Measurements from ENCODE around the gene KRTAP2-2. TPM values are rescaled to one million over a fixed set of nuclear protein-coding genes. Genes with fewer than 3 reads are reported as not detected.

Gene KRTAP2-2
- total RNA-seq, 1 donor from 2014 or later, result not detected

GRCh38 chr17:41071606-41072360 lies 16.8 kb upstream of the KRTAP2-2 start:
- no peak for DNase-seq (ENCODE audit: low spot score)
- Mint-ChIP-seq H3K36me3 (no peaks in the 10 kb centered on the region), H3K27ac (no peak overlapping the region), H3K4me1 (no peaks in the 10 kb centered on the region), H3K4me3 (no peak overlapping the region), H3K27me3 (ENCODE audit: insufficient read depth, low read depth) (no peaks in the 10 kb centered on the region), H3K9me3 (no peaks in the 10 kb centered on the region)
- Histone ChIP-seq H3K9me3 (ENCODE audit: low read depth) (no peaks in the 10 kb centered on the region), H3K79me2 (ENCODE audit: low read depth) (no peaks in the 10 kb centered on the region), H3K4me3 (no peak overlapping the region), H3K9ac (no peak overlapping the region), H3K4me2 (no peak overlapping the region), H3K36me3 (no peaks in the 10 kb centered on the region), H2AFZ (replicated peaks) (no peak overlapping the region), H3K27ac (no peak overlapping the region), H4K20me1 (ENCODE audit: low read depth) (no peaks in the 10 kb centered on the region), H3K4me1 (no peaks in the 10 kb centered on the region), H3K27me3 (no peaks in the 10 kb centered on the region), H3F3A (ENCODE audit: low read depth) (no peaks in the 10 kb centered on the region)
- TF ChIP-seq EZH2 (IDR thresholded peaks at IDR 0.05) (no peak), CTCF (IDR thresholded peaks at IDR 0.05) (no peak), EZH2phosphoT487 (IDR thresholded peaks at IDR 0.05) (no peak)

GRCh38 chr17:41069031-41069430 lies 14.0 kb upstream of the KRTAP2-2 start:
- no peaks in the 10 kb centered on the region for H3F3A ChIP-seq (ENCODE audit: low read depth)
- H3K9me3 Mint-ChIP-seq, result no peaks in the 10 kb centered on the region
- no peaks in the 10 kb centered on the region for H3K9me3 ChIP-seq (ENCODE audit: low read depth)
- H3K27ac Mint-ChIP-seq, result no peak overlapping the region
- H3K36me3 ChIP-seq, result no peaks in the 10 kb centered on the region
- no peaks in the 10 kb centered on the region for H3K79me2 ChIP-seq (ENCODE audit: low read depth)
- TF ChIP-seq EZH2phosphoT487 (IDR thresholded peaks at IDR 0.05) (no peak), CTCF (IDR thresholded peaks at IDR 0.05) (no peak), EZH2 (IDR thresholded peaks at IDR 0.05) (no peak)
- H3K4me1 Mint-ChIP-seq, result no peaks in the 10 kb centered on the region
- no peak overlapping the region for H3K4me3 Mint-ChIP-seq
- no peaks in the 10 kb centered on the region for H4K20me1 ChIP-seq (ENCODE audit: low read depth)
- no peak overlapping the region for H3K27ac ChIP-seq
- no peaks in the 10 kb centered on the region for H3K36me3 Mint-ChIP-seq
- no peak for DNase-seq (ENCODE audit: low spot score)
- no peak overlapping the region for H3K4me3 ChIP-seq
- H3K27me3 ChIP-seq, result no peaks in the 10 kb centered on the region
- H3K4me1 ChIP-seq, result no peaks in the 10 kb centered on the region
- no peak overlapping the region for H3K4me2 ChIP-seq
- H3K9ac ChIP-seq, result no peak overlapping the region
- H3K27me3 Mint-ChIP-seq (ENCODE audit: insufficient read depth, low read depth), result no peaks in the 10 kb centered on the region
- no peak overlapping the region for H2AFZ ChIP-seq (replicated peaks)

GRCh38 chr17:41067281-41067680 lies 12.3 kb upstream of the KRTAP2-2 start:
- DNase-seq (ENCODE audit: low spot score), result no peak
- no peaks in the 10 kb centered on the region for H3K9me3 ChIP-seq (ENCODE audit: low read depth)
- H3F3A ChIP-seq (ENCODE audit: low read depth), result no peaks in the 10 kb centered on the region
- no peak overlapping the region for H3K9ac ChIP-seq
- no peaks in the 10 kb centered on the region for H4K20me1 ChIP-seq (ENCODE audit: low read depth)
- Mint-ChIP-seq H3K36me3 (no peaks in the 10 kb centered on the region), H3K4me1 (no peaks in the 10 kb centered on the region), H3K27ac (no peak overlapping the region), H3K27me3 (ENCODE audit: insufficient read depth, low read depth) (no peaks in the 10 kb centered on the region), H3K9me3 (no peaks in the 10 kb centered on the region), H3K4me3 (no peak overlapping the region)
- no peaks in the 10 kb centered on the region for H3K79me2 ChIP-seq (ENCODE audit: low read depth)
- H3K36me3 ChIP-seq, result no peaks in the 10 kb centered on the region
- H3K4me1 ChIP-seq, result no peaks in the 10 kb centered on the region
- no peak overlapping the region for H3K4me2 ChIP-seq
- no peak overlapping the region for H3K4me3 ChIP-seq
- H2AFZ ChIP-seq (replicated peaks), result no peak overlapping the region
- H3K27ac ChIP-seq, result no peak overlapping the region
- TF ChIP-seq EZH2phosphoT487 (IDR thresholded peaks at IDR 0.05), result no peak
- no peak for TF ChIP-seq CTCF (IDR thresholded peaks at IDR 0.05)
- no peak for TF ChIP-seq EZH2 (IDR thresholded peaks at IDR 0.05)
- H3K27me3 ChIP-seq, result no peaks in the 10 kb centered on the region

Data from neural progenitor cell (in vitro differentiated cells).